22Rv1 (cell line): ENCODE results near the gene POLR3A.
A peak's percentile ranks its signal among the peaks of the same experiment; 100 is the strongest.

Experiments
- H3K27ac ChIP-seq: fragments of 450-650 bp; 2 replicates; pipeline ENCODE4 v1.5.1; 2017
- ZFX ChIP-seq: fragments of 450-650 bp; IDR thresholded peaks from 2 replicates; pipeline ENCODE4 v1.6.1; 2017; ENCODE audit warnings: antibody characterized with exemption, borderline replicate concordance
- TF ChIP-seq, protein P1 (sequence below): fragments of 450-650 bp; IDR thresholded peaks from 2 replicates; pipeline ENCODE4 v1.5.1; 2017; ENCODE audit warnings: mild to moderate bottlenecking

The POLR3A gene

DNA sequence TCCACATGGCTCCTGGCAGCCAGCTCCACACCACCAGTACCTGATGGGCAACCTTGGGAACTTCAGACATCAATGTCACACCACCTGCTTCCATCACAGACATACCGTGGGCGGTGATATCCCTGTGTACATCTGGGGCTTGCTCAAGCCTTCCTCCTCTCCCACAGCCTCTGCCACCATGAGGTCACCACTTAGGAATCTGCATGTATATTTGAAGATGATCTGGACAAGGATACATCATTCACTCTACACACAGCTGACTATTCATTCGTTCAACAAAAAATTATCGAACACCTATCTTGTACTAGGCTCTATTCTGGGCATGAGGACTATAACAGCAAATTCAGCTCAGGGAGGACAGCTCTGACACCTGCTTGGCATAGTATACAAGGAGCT lies 109.6 kb downstream of the POLR3A start:
- TF ChIP-seq, protein P1, sequence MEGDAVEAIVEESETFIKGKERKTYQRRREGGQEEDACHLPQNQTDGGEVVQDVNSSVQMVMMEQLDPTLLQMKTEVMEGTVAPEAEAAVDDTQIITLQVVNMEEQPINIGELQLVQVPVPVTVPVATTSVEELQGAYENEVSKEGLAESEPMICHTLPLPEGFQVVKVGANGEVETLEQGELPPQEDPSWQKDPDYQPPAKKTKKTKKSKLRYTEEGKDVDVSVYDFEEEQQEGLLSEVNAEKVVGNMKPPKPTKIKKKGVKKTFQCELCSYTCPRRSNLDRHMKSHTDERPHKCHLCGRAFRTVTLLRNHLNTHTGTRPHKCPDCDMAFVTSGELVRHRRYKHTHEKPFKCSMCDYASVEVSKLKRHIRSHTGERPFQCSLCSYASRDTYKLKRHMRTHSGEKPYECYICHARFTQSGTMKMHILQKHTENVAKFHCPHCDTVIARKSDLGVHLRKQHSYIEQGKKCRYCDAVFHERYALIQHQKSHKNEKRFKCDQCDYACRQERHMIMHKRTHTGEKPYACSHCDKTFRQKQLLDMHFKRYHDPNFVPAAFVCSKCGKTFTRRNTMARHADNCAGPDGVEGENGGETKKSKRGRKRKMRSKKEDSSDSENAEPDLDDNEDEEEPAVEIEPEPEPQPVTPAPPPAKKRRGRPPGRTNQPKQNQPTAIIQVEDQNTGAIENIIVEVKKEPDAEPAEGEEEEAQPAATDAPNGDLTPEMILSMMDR = no peak
- TF ChIP-seq ZFX = no peak
- H3K27ac ChIP-seq = peak overlapping the region; percentile 22; the same call in 1 of the 2 replicates
